ENCODE measurements around the gene PIAS1.
A peak's percentile ranks its signal among the peaks of the same experiment; 100 is the strongest.
"Not testable (repeated sequence)": the region's sequence is repeated elsewhere in the genome, so short reads cannot be mapped to it uniquely, and the experiment has no call there.

Gene PIAS1

GRCh38 chr15:68221530-68222431 lies 167.7 kb downstream of the PIAS1 start:
- DNase-seq: not testable (repeated sequence)

DNA sequence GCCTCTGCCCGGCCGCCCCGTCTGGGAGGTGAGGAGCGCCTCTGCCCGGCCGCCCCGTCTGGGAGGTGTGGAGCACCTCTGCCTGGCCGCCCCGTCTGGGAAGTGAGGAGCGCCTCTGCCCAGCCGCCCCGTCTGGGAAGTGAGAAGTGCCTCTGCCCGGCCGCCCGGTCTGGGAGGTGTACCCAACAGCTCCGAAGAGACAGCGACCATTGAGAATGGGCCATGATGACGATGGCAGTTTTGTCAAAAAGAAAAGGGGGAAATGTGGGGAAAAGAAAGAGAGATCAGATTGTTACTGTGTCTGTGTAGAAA lies 168.3 kb downstream of the PIAS1 start:
- DNase-seq: not testable (repeated sequence)

- DNase-seq: no peak
Observed at GRCh38 chr15:68223171-68223570, 169.1 kb downstream of the PIAS1 start.

DNA sequence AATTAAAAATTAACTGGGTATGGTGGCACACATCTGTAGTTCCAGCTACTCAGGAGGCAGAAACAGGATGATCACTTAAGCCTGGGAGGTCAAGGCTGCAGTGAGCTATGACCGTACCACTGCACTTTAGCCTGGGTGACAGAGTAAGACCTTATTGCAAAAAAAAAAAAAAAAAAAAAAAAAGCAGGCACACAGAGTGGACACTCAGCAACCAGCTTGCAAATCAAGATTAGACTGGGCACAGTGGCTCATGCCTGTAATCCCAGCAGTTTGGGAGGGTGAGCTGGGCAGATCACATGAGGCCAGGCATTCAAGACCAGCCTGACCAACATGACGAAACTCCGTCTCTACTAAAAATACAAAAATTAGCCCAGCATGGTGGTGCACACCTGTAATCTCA lies 170.0 kb downstream of the PIAS1 start:
- no peak for DNase-seq

GRCh38 chr15:68224546-68225250 lies 170.6 kb downstream of the PIAS1 start:
- DNase-seq: no peak

GRCh38 chr15:68225442-68225841 lies 171.3 kb downstream of the PIAS1 start:
- DNase-seq: not testable (repeated sequence)

DNA sequence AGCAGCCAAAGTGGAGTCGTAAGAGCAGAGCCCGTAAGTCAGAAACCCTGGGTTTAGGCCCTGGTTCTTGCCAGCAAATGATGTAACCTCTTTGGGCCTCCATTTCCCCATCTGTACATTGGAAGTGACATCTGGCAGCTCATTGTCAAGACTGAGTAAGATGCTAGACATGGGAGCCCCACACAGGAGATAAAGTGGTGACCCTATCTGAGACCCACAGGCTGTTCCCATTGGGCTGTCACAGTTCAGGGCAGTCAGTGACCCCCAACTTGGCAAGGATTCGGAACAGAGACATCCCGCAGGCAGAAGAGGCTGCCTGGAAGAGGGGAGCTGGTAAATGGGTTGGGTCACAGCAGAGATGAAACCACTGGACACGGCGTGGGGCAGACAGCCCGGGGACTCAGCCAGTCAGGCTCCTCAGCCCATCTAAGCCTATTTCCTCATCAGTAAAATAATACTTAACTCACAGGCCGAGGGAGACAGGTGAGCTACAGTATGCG lies 173.6 kb downstream of the PIAS1 start:
- DNase-seq: no peak

- no peak for DNase-seq
Observed at GRCh38 chr15:68228143-68228970, 174.2 kb downstream of the PIAS1 start.

DNA sequence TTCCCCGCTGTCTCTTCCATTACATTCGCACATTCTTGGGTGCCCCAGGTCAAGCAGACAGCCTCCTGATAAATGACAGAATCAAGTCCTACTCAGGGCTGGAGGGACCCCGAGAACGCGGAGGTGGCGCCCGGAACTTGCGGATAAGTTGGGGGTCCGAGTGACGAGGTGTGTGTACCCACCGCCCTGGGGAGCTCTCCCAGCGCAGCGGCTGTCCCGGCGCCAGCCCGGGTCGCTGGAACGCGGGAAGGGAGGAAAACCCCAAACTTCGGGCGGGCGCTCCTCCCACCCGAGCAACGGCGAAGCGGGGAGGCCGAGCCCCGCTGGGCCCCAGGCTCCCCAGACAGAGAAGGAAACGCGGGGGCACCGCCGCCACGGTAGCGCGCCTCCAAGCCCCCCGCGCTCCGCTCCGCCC lies 174.9 kb downstream of the PIAS1 start:
- no peak for DNase-seq

GRCh38 chr15:68229386-68230156 lies 175.5 kb downstream of the PIAS1 start, which contains the start of gene CLN6:
CLN6 (minus strand) TSS chr15:68229728; CDS start chr15:68229584, 144 bp downstream.
- peak; percentile 79 for DNase-seq

DNA sequence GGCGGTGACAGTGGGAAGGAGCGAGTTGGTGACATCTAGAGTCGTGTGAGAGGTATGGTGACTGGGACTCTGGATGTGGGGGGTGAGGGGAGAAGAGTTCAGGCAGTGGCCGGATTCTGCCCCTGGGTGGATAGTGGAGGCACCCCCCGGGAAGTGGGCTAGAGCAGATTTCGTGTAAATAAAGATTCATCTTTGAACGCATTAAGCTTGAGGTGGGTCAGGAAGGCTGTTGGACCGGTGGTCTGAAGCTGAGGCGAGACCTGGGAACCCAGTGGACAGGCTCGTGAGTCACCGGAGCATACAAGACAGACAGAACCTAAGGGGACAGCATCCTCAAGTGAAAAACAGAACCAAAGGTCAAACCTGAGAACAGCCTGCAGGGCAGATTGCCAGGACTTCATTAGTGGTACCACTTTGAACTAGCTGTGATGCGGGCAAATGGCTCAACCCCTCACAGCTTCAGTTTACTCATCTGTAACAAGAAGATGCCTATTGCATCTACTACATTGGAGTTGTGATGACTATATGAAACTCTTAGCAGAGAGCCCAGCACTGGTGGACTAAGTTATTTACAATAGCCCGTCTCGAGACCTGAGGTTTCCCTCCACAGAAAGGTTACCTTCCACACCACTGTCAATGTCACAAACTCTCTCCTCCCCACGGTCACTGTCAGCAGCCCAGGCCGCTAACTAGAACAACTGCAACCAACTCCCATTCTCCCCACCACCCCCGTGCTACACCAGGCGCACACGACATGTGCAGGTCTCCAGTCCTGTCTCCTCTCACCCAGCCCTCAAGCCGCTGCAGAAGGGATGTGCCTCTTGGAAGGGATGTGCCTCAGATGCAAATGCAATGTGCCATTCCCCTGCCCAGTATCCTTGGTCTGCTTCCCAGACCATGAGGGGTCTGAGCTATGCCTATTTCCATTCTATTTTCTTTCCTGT lies 176.3 kb downstream of the PIAS1 start:
- no peak for DNase-seq

- no peak for DNase-seq
Observed at GRCh38 chr15:68231102-68231818, 177.1 kb downstream of the PIAS1 start.

GRCh38 chr15:68232449-68232848 lies 178.3 kb downstream of the PIAS1 start:
- DNase-seq: no peak

- DNase-seq: no peak
Observed at GRCh38 chr15:68232937-68233336, 178.8 kb downstream of the PIAS1 start.

- no peak for DNase-seq
Observed at GRCh38 chr15:68234060-68234459, 179.9 kb downstream of the PIAS1 start.

DNA sequence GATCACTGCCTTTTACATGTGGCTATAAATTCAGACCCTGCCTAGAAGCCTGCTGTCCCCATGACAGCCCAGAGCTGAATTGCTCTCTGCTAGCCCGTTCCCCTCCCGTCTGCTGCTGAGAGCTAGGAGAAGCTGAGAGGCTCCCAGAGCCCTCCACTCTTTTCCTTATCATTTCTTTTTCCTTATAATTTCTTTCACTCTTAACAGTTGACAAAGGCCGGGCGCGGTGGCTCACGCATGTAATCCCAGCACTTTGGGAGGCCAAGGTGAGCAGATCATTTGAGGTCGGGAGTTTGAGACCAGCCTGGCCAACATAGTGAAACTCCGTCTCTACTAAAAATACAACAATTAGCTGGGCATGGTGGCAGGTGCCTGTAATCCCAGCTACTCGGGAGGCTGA lies 180.4 kb downstream of the PIAS1 start:
- not testable (repeated sequence) for DNase-seq

GRCh38 chr15:68235022-68235421 lies 180.9 kb downstream of the PIAS1 start:
- no peak for DNase-seq

DNA sequence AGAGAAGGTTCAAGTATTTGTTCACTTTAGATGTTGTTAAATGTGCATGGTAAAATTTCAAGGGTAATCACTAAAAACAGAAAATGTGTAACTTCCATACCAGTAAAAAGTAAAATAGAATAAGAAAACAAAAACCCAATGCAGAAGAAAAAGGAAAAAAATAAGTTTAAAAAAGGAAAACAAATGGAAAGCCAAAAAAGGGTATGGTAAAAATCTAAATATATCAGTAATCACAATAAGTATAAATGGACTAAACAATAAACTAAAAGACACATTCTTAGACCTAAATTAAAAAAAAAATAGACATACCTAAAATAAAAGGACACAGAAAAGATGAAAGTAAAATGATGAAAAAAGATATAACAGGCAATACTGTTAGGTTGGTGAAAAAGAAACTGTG lies 184.9 kb downstream of the PIAS1 start:
- no peak for DNase-seq

DNA sequence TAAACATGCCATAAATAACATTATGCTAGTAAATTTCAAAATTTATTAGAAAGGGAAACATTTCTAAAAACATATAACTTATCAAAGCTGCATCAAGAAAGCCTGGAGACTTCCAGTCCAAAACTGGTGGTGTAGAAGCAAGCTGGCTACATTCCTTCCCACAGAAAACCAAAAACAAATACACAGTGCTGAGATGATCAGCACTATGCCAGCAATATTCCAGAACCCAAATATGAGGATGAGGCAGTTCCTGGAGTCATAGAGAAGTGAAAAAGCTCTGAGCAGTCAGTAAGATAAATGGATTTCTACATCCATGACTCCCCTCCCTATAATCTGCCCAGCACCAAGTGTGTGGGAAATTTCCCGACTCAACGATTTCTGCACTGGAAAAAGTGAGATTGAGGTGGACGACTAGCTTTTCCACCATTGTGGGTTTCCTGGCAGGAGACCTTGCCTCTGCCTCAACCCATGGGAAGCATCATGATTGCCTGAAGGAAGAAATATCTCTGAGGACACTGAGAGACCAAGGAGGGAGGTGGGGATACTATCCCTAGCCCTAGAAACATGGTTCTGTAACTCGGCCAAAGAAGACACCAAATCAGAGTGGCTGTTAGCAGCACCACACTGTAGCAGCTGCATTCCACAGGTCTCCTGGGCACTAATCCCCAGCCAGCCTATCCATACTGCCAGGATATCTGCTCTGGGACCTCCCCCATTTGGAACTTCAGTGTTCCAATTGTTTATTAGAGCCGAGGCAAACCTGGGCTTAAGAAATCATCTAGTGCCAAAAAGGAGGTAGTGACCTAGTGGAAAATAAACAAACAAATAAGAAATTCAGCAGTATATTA lies 187.2 kb downstream of the PIAS1 start:
- DNase-seq: no peak
